Brain pericyte (primary cell): ENCODE results near the gene TRAF3IP1.

Experiments used
- DNase-seq: peaks from one replicate; pipeline ENCODE4 v3.0.0-alpha.2; 2012; ENCODE audit warnings: low read depth, low spot score

Gene TRAF3IP1

GRCh38 chr2:238408615-238409340, 88.5 kb downstream of the TRAF3IP1 start:
- DNase-seq = no peak

DNA sequence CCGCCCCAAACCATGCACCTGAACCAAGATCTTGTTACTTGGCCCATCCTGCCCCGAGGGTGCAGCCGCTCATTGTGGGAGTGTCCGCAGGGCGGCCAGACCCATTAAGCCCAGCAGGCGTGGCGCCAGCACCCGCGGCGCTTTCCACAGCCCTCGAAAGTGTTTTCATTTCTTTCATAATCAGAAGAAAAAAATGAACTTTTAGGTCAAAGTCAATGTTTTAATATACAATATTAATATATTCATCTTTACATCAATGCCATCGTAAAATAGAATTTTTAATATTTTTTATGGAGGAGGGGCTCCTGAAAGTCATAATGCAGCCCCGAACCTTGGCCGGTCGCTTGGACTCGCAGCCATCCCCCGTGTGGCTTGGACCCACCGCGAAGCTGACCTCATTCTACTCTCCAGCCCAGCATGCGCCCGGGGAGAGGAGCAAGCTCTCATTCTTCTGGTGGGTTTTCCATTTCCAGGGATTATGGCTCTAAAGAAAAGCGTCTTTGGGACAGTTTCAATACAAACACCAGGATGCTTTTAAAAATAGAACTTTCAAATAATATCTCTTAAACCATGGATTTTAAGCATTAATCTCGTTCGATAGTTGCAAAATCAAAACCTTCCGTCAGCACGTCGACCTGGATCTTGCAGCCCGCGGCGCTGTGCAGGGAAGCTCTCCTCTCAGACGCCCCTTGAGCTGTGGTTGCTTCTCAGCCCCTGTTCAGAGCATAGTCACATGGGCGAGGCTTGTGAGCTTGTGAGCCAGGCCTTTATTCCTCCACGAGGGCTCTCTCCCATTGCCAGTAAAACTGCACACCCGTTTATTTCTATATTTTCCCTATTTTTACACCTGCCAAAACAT, 89.3 kb downstream of the TRAF3IP1 start:
- DNase-seq = no peak

DNA sequence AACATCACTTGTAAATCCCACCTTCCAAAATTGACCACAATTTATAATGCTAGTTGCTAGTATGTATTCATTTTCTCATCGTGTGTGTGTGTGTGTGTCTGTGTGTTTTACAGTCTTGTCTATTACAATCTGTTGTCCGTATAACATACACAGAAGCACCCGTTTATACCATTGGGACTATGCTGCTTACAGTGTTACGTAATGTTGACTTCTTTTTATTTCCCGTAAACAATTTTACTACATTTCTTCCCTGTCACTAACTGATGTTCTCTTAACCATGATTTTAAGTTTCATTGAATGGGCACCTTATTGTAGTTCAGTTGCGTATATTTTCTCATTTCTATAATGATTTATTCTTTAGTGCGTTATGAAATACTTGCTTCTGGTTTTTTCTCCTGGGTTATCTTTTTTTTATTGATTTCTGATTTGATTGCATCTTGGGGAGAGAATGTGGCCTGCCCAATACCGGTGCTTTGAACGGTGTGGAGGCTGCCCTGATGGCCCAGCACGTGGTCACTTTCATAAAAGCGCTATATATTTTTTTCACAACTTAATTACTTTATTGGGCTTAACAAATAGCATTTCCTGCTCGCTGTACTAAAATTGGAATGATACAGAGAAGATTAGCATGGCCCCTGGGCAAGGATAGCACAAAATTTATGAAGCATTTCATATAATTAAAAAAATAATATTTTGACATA, 91.9 kb downstream of the TRAF3IP1 start:
- DNase-seq = no peak

- DNase-seq = no peak
Measured at GRCh38 chr2:238413368-238413767, 93.0 kb downstream of the TRAF3IP1 start.

DNA sequence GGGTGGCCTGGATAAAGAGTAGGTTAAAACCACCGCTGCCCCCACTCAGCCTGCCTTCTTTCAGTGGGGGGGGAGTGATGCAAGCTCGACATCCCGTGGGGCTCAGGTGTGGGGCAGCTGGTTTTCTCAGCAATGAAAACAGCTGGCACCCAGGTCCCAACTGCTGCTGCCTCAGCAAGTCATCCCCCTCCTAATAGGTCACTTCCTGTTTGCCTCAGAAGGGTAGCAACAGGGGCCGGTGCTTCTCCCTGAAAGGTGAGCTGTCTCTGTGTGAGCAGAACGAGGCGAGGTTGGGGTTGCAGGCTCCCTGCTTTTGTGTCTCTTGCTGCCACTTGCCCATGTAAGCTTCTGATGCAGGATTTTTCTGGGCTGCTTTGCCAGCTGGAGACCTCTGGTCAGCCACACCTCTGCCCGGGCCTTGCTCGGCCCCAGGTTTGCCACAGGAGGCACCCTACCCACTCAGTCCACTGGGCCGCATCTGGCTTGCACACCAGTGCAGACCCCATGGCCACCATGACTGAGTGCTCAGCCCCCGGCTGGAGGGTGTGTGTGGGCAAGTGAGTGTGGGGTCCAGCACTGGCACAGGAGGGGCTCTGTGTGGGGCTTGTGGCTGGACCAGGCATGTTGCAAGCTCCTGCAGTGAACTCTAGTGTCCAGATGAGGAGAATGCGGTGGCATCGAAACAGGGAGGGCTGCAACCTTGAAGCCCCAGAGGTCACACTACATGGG, 94.9 kb downstream of the TRAF3IP1 start:
- no peak for DNase-seq

- DNase-seq = no peak
Measured at GRCh38 chr2:238415893-238416292, 95.6 kb downstream of the TRAF3IP1 start.

- DNase-seq = peak; percentile 32
Measured at GRCh38 chr2:238418196-238418998, 98.1 kb downstream of the TRAF3IP1 start.

- DNase-seq = no peak
Measured at GRCh38 chr2:238418999-238419546, 98.8 kb downstream of the TRAF3IP1 start.

GRCh38 chr2:238420442-238420841, 100.1 kb downstream of the TRAF3IP1 start:
- no peak for DNase-seq

DNA sequence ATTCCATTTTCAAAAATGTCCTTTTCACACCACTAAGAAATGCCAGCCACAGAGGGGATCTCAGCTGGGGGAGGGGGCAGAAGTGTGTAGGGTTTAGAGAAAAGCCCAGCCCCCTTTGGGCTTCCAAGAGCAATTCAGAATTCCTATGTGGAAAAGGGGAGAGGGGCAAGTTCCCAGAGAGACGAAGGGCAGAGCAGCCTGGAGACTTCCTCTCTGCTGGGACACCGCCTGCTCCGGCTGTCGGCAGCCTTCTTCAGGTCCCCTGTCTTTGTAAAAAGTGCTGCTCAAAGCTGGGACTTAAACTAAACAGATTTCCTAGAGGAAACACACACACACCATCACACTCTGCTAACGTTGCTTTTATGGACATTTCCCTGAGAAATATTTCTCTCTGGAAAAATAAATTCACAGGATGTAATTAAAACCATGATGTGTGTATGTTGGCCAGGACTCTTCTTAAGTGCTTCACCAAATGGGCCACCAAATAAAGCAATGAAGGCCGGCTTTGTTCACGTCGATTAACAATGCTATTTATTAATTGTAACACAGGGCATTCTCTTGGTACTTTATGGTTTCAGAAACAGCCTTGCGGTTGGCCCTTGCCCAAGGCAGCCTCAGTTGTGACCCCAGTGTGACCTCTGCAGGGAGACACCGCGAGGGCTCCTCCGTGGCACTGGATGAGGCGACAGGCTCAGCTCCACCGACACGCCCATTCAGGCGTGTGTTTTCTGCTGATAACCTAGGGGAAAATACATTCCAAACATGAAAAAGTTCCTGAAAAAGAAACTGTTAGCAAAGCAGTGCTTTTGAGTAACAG, 100.8 kb downstream of the TRAF3IP1 start:
- DNase-seq = no peak

GRCh38 chr2:238421695-238422035, 101.3 kb downstream of the TRAF3IP1 start:
- DNase-seq = no peak

- no peak for DNase-seq
Measured at GRCh38 chr2:238422285-238422684, 102.0 kb downstream of the TRAF3IP1 start.

GRCh38 chr2:238422940-238423339, 102.6 kb downstream of the TRAF3IP1 start:
- DNase-seq = no peak

GRCh38 chr2:238423561-238424312, 103.4 kb downstream of the TRAF3IP1 start:
- no peak for DNase-seq

- DNase-seq = no peak
Measured at GRCh38 chr2:238424313-238424700, 104.0 kb downstream of the TRAF3IP1 start.

- DNase-seq = no peak
Measured at GRCh38 chr2:238425505-238425978, 105.2 kb downstream of the TRAF3IP1 start.

GRCh38 chr2:238425979-238426567, 105.8 kb downstream of the TRAF3IP1 start:
- no peak for DNase-seq
